H9 (cell line): Measurements from ENCODE around the gene SMC4. TPM values are rescaled to one million over a fixed set of nuclear protein-coding genes. Genes with fewer than 3 reads are reported as not detected.

Experiments
- DNase-seq: peaks from one replicate; pipeline ENCODE4 v3.0.0-alpha.2; 2017
- H2AFZ ChIP-seq: one replicate; pipeline ENCODE4 v1.6.1; 2013; ENCODE audit warnings: mild to moderate bottlenecking, low read length, control low read depth, moderate library complexity
- H2AK5ac ChIP-seq: 2 replicates; pipeline ENCODE4 v1.6.1; 2013; ENCODE audit warnings: low read length, control low read depth, mixed read lengths; ENCODE audit not compliant: insufficient read length
- H2BK120ac ChIP-seq: one replicate; pipeline ENCODE4 v1.6.1; 2013; ENCODE audit warnings: low read depth, mild to moderate bottlenecking, low read length, control low read depth, inconsistent platforms; ENCODE audit not compliant: poor library complexity, severe bottlenecking
- H2BK12ac ChIP-seq: 2 replicates; pipeline ENCODE4 v1.6.1; 2013; ENCODE audit warnings: low read length, control low read depth, mixed read lengths, low read depth; ENCODE audit not compliant: insufficient read length
- H2BK15ac ChIP-seq: 2 replicates; pipeline ENCODE4 v1.6.1; 2013; ENCODE audit warnings: low read depth, low read length, control low read depth
- H2BK20ac ChIP-seq: one replicate; pipeline ENCODE4 v1.6.1; 2013; ENCODE audit warnings: low read depth, mild to moderate bottlenecking, low read length, control low read depth, inconsistent platforms; ENCODE audit not compliant: poor library complexity, severe bottlenecking
- H2BK5ac ChIP-seq: 2 replicates; pipeline ENCODE4 v1.6.1; 2013; ENCODE audit warnings: low read length, control low read depth, mixed read lengths; ENCODE audit not compliant: insufficient read length
- H3K14ac ChIP-seq: 2 replicates; pipeline ENCODE4 v1.6.1; 2013; ENCODE audit warnings: low read length, control low read depth; ENCODE audit not compliant: insufficient read depth
- H3K18ac ChIP-seq: 2 replicates; pipeline ENCODE4 v1.6.1; 2013; ENCODE audit warnings: low read depth, mild to moderate bottlenecking, mixed read lengths, low read length, control low read depth; ENCODE audit not compliant: insufficient read length
- H3K23ac ChIP-seq: 2 replicates; pipeline ENCODE4 v1.6.1; 2013; ENCODE audit warnings: low read length, control low read depth, mixed read lengths, low read depth; ENCODE audit not compliant: insufficient read length
- H3K23me2 ChIP-seq: 2 replicates; pipeline ENCODE4 v1.6.1; 2013; ENCODE audit warnings: low read depth, mild to moderate bottlenecking, mixed read lengths, low read length, control low read depth; ENCODE audit not compliant: insufficient read length, poor library complexity, severe bottlenecking
- H3K27ac ChIP-seq: 2 replicates; pipeline ENCODE4 v1.5.1; 2013; ENCODE audit warnings: low read length, control low read depth, mixed read lengths, low read depth; ENCODE audit not compliant: insufficient read length
- H3K27me3 ChIP-seq: 2 replicates; pipeline ENCODE4 v1.6.1; 2013; ENCODE audit warnings: low read length, control low read depth, inconsistent platforms; ENCODE audit not compliant: insufficient read depth
- H3K4ac ChIP-seq: 2 replicates; pipeline ENCODE4 v1.6.1; 2013; ENCODE audit warnings: low read depth, mild to moderate bottlenecking, control low read depth, inconsistent platforms, low read length, moderate library complexity
- H3K4me1 ChIP-seq: 2 replicates; pipeline ENCODE4 v1.6.1; 2013; ENCODE audit warnings: low read length, control low read depth, inconsistent platforms; ENCODE audit not compliant: insufficient read depth
- H3K4me2 ChIP-seq: 2 replicates; pipeline ENCODE4 v1.6.1; 2013; ENCODE audit warnings: low read length, control low read depth, mixed read lengths; ENCODE audit not compliant: insufficient read length, insufficient read depth
- H3K56ac ChIP-seq: 2 replicates; pipeline ENCODE4 v1.6.1; 2013; ENCODE audit warnings: low read depth, mild to moderate bottlenecking, mixed read lengths, low read length, control low read depth; ENCODE audit not compliant: insufficient read length
- H3K79me1 ChIP-seq: 2 replicates; pipeline ENCODE4 v1.6.1; 2013; ENCODE audit warnings: low read depth, mild to moderate bottlenecking, moderate library complexity, low read length, control low read depth, inconsistent platforms; ENCODE audit not compliant: insufficient read depth, poor library complexity, severe bottlenecking
- H3K79me2 ChIP-seq: 2 replicates; pipeline ENCODE4 v1.6.1; 2013; ENCODE audit warnings: low read length, control low read depth, inconsistent platforms; ENCODE audit not compliant: insufficient read depth
- H3K9ac ChIP-seq: 2 replicates; pipeline ENCODE4 v1.6.1; 2013; ENCODE audit warnings: low read length, control low read depth, mixed read lengths; ENCODE audit not compliant: insufficient read length; ENCODE audit errors: extremely low read depth
- H3K9me3 ChIP-seq: one replicate; pipeline ENCODE4 v1.6.1; 2013; ENCODE audit warnings: low read depth, low read length, inconsistent platforms; ENCODE audit not compliant: control insufficient read depth
- H3T11ph ChIP-seq: one replicate; pipeline ENCODE4 v1.6.1; 2013; ENCODE audit warnings: mild to moderate bottlenecking, low read length, control low read depth, inconsistent platforms
- H4K20me1 ChIP-seq: one replicate; pipeline ENCODE4 v1.6.1; 2013; ENCODE audit not compliant: control insufficient read depth, insufficient read length, insufficient read depth
- H4K5ac ChIP-seq: 2 replicates; pipeline ENCODE4 v1.6.1; 2013; ENCODE audit warnings: low read depth, mild to moderate bottlenecking, mixed read lengths, low read length, control low read depth; ENCODE audit not compliant: insufficient read length
- H4K8ac ChIP-seq: replicated peaks from 2 replicates; pipeline ENCODE4 v1.6.1; 2013; ENCODE audit warnings: low read length, control low read depth, mixed read lengths, low read depth; ENCODE audit not compliant: insufficient read length
- H4K91ac ChIP-seq: 2 replicates; pipeline ENCODE4 v1.6.1; 2013; ENCODE audit warnings: low read depth, mild to moderate bottlenecking, moderate library complexity, mixed read lengths, low read length, control low read depth; ENCODE audit not compliant: insufficient read length
- H3K27ac Mint-ChIP-seq, 3 experiments: 2 replicates in 2 of 3; 3 replicates in 1 of 3; pipeline ENCODE4 v1.8.0; 2020 to 2021; ENCODE audit warnings: mixed read lengths in 3 of 3, mild to moderate bottlenecking in 1 of 3, moderate library complexity in 1 of 3
- H3K27me3 Mint-ChIP-seq: 2 replicates; pipeline ENCODE4 v1.8.0; 2021; ENCODE audit warnings: low read depth, mild to moderate bottlenecking, moderate library complexity, mixed read lengths
- H3K36me3 Mint-ChIP-seq, 3 experiments: 2 replicates in 2 of 3; 3 replicates in 1 of 3; pipeline ENCODE4 v1.8.0; 2020 to 2021; ENCODE audit warnings: low read depth in 3 of 3, mixed read lengths in 3 of 3; ENCODE audit not compliant: insufficient read depth in 1 of 3
- H3K4me1 Mint-ChIP-seq, 2 experiments: 2 replicates each; pipeline ENCODE4 v1.8.0; 2020; ENCODE audit warnings: mixed read lengths in 2 of 2
- H3K4me3 Mint-ChIP-seq, 2 experiments: 2 replicates in 1 of 2; 3 replicates in 1 of 2; pipeline ENCODE4 v1.8.0; 2020 to 2021; ENCODE audit warnings: mild to moderate bottlenecking in 2 of 2, mixed read lengths in 2 of 2, moderate library complexity in 1 of 2
- H3K9me3 Mint-ChIP-seq, 2 experiments: 2 replicates in 1 of 2; 3 replicates in 1 of 2; pipeline ENCODE4 v1.8.0; 2020; ENCODE audit warnings: mild to moderate bottlenecking in 2 of 2, mixed read lengths in 2 of 2, moderate library complexity in 1 of 2
- CTCF ChIP-seq: fragments of 200-600 bp; sonication (generic); conservative IDR thresholded peaks from 3 replicates; pipeline ENCODE4 v1.8.0; 2021; ENCODE audit warnings: antibody characterized with exemption, mild to moderate bottlenecking
- WGBS: extraction: QIAGEN DNeasy Blood & Tissue Kit; methylation state at CpG from one replicate; pipeline ENCODE4 v1.1.7; 2013; ENCODE audit warnings: missing lambda C conversion rate, low lambda C conversion rate, mixed read lengths; ENCODE audit not compliant: insufficient read length; ENCODE audit errors: extremely low coverage; 5-methylcytosine and 5-hydroxymethylcytosine counted together
- total RNA-seq: library from RNA; stranded (reverse); gene quantifications from 2 replicates; pipeline ENCODE4 v1.2.1, GENCODE V29; 2021

The SMC4 gene
- total RNA-seq, 1 experiment from 2014 or later = 130 TPM

- no CpG with 5 or more reads among the region's 2 CpGs for WGBS
- TF ChIP-seq CTCF = no peak
Measured at GRCh38 chr3:160374472-160374871, 25.0 kb upstream of the SMC4 start.

More at GRCh38 chr3:160374472-160374871, 25.0 kb upstream of the SMC4 start:
- no peak overlapping the region for H3K4me2 ChIP-seq
- H2BK5ac ChIP-seq = no peak overlapping the region
- Mint-ChIP-seq H3K4me3 (no peak overlapping the region), H3K27me3 (no peaks in the 10 kb centered on the region), H3K36me3 (peaks cover 18 to 22% (median 19%) of the 10 kb centered on the region in 3 experiments), H3K9me3 (peaks cover 5 to 7% of the 10 kb centered on the region in 2 experiments; a peak in 4 of 5 replicates), H3K4me1 (peaks cover 5% of the 10 kb centered on the region in 2 experiments), H3K27ac (0 out of 7 replicates have a peak overlapping the region, but pooled peaks of 1 of the 3 experiments have one; percentile 10)
- H3K79me2 ChIP-seq = no peaks in the 10 kb centered on the region
- H4K8ac ChIP-seq = no peak overlapping the region
- no peak overlapping the region for H3K9ac ChIP-seq
- no peak overlapping the region for H2AFZ ChIP-seq
- H4K91ac ChIP-seq = no peak overlapping the region
- H4K5ac ChIP-seq = no peak overlapping the region
- H2BK12ac ChIP-seq = no peak overlapping the region
- no peak overlapping the region for H3K27ac ChIP-seq
- H3K4me1 ChIP-seq = no peaks in the 10 kb centered on the region
- no peaks in the 10 kb centered on the region for H3K27me3 ChIP-seq
- H3K23ac ChIP-seq = no peak overlapping the region
- H3K56ac ChIP-seq = no peak overlapping the region
- no peak overlapping the region for H3K14ac ChIP-seq
- H2AK5ac ChIP-seq = no peak overlapping the region
- DNase-seq = no peak
- H3K9me3 ChIP-seq = no peaks in the 10 kb centered on the region
- H3K23me2 ChIP-seq = no peaks in the 10 kb centered on the region
- no peaks in the 10 kb centered on the region for H4K20me1 ChIP-seq
- H2BK15ac ChIP-seq = no peak overlapping the region
- no peak overlapping the region for H3T11ph ChIP-seq
- H3K18ac ChIP-seq = no peak overlapping the region
- no peak overlapping the region for H2BK120ac ChIP-seq
- no peak overlapping the region for H3K4ac ChIP-seq
- no peaks in the 10 kb centered on the region for H3K79me1 ChIP-seq
- H2BK20ac ChIP-seq = no peak overlapping the region
